GM13977 (cell line): ENCODE data around the gene AP1AR.
A peak's percentile ranks its signal among the peaks of the same experiment; 100 is the strongest.

Experiments used
- DNase-seq: peaks from one replicate; pipeline ENCODE4 v3.0.0; 2012; ENCODE audit warnings: low spot score
- CTCF ChIP-seq: IDR thresholded peaks from 2 replicates; pipeline ENCODE4 v1.5.1; 2012; ENCODE audit warnings: mild to moderate bottlenecking, control low read depth; ENCODE audit not compliant: insufficient read depth; ENCODE audit errors: extremely low read depth, missing control alignments
- in situ Hi-C: fragments of 300-500 bp; cut with MboI; formaldehyde crosslinking; loops from one replicate; pipeline ENCODE4 v1.12.0; 2022; ENCODE audit warnings: low sequenced_read_pairs, low pct_unique_long_range_greater_than_20kb, mixed read lengths, inconsistent platforms; ENCODE audit not compliant: unreplicated experiment

The AP1AR gene

DNA sequence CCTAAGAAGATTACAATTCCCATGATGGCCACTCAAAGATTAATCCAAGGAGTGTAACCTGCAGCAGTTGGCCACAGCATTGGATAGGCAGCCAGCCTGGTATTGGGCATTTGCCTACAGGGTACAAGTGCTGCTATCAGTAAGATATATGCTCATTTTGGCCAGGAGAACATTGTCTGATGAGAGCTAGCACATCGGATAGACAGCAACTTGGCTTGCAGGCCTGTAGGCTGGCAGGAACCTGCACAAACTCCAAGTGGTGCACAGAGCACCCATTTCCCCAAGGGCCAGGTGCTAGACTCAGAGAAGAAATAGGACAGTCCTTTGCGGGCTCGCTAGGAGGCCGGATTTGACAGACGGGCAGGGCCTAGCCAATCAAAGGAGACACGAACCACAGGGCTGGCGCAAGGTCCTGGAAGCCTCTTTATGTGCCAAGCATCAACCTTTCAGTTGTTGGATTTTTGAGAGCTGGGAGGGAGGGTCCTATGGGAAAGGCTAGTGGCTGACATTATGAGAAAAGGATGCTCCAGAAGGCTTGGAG is 11.7 kb upstream of the AP1AR start:
- in situ Hi-C loops: no loop called here
- no peak for DNase-seq
- TF ChIP-seq CTCF: no peak

- no peak for TF ChIP-seq CTCF
- DNase-seq: no peak
- in situ Hi-C loops: no loop called here
Observed at GRCh38 chr4:112222219-112222955, 9.2 kb upstream of the AP1AR start.

GRCh38 chr4:112225157-112225556 is 6.4 kb upstream of the AP1AR start:
- in situ Hi-C loops: no loop called here
- TF ChIP-seq CTCF: no peak

DNA sequence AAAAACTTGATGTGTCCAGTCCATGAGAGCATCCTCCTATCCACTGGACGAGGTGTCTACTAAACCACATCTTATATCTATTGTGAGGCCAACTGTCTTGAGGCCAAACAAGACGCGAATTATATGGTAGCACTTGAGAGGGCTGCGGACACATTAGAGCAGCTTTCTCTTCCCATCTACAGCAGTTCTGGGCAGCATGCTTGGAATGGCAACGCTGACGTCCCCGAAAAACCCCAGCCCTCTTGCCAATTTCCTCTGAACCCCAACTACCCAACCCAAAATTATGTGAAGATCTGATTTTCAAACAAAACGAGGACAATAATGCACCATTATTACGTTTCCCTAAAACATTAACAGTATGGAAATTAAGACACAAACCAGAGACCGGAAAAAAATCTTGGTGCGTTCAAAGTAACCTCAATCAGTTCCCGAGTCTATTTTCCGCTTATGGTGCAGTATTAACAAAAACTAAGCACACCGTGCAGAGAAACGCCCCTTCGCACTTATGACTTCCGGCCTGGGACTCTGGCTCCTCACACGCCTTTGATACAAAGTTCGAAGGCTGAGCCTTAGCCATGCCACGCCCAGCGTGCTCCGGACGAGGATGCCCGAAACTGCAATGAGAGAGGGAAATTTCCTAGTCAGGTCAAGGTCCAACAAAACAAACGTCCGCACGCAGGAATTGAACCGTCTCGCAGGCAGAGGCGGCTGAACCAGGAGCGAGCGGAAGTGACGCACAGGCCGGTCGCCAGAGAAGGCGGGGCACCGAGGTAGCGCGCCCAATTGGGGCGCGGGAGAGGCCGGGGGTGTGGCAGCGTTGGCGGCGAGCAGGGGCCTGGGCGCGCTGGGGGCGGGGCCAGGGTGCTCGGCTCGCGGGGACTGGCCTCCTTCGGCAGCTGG is 458 bp upstream of the AP1AR start:
- in situ Hi-C loops: loop anchor here (10.0 kb wide), 1 partner anchor 136 kb away; no protein-coding TSS in a partner anchor
- DNase-seq: peak; percentile 97
- no peak for TF ChIP-seq CTCF

More at GRCh38 chr4:112225157-112225556, 6.4 kb upstream of the AP1AR start:
- DNase-seq: no peak

DNA sequence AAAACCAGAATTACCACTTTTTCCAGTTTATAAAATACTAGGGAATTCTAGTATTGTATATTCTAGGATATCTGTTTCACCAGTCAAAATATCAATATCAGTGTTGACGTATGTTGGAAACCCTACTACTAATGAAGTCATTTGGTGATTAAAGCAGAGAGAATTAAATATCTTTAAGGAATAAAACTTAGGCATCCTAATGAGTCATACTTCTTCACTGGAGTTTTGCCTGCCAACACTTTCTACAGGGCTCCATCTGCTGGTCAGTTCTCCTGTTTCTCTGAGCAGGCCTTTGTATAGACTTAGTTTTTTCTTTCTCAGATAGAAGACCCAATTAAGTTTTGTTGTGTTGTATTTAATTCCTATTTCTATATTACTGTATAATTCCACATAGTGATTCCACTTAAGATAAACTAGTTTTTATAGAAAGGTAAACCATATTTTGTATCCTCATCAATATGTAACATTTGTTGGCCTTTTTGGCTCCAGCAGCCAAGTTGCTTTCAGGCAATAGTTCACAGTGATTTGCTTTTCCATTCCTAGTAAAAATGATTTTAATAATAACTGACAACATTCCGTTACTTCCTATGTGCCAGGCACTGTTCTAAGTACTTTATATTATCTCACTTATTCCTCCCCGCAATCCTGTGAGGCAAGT is 3.5 kb downstream of the AP1AR start:
- peak; percentile 53 for DNase-seq
- in situ Hi-C loops: loop anchor here (10.0 kb wide), 1 partner anchor 140 kb away; no protein-coding TSS in a partner anchor

More for the DNA sequence above, 3.5 kb downstream of the AP1AR start:
- peak; percentile 75 for TF ChIP-seq CTCF
